ENCODE results near the gene NPC2. TPM values are rescaled to one million over a fixed set of nuclear protein-coding genes. Genes with fewer than 3 reads are reported as not detected.

NPC2 gene
- total RNA-seq, 1 experiment from 2014 or later: 195 TPM

GRCh38 chr14:74507085-74507484 is 14.0 kb upstream of the NPC2 start:
- no peak for TF ChIP-seq CTCF (conservative IDR thresholded peaks at IDR 0.05; ENCODE audit: low read depth, low read length)
- H3K9me3 ChIP-seq (ENCODE audit: low read length): no peaks in the 10 kb centered on the region
- H3K36me3 ChIP-seq (ENCODE audit: low read depth, low read length): no peaks in the 10 kb centered on the region
- H3K9ac ChIP-seq (ENCODE audit: low read length): no peak overlapping the region
- no peaks in the 10 kb centered on the region for H3K27me3 ChIP-seq (ENCODE audit: low read length)
- H3K79me2 ChIP-seq (ENCODE audit: low read length): no peaks in the 10 kb centered on the region
- no peak overlapping the region for H2AFZ ChIP-seq (ENCODE audit: low read length)
- no peak overlapping the region for H3K27ac ChIP-seq (ENCODE audit: low read length)
- CTCF ChIA-PET: no interaction called here
- intact Hi-C loops (cut with micrococcal nuclease): no loop called here
- H3K4me1 ChIP-seq (ENCODE audit: insufficient read depth, low read length): peaks cover 15% of the 10 kb centered on the region
- H3F3A ChIP-seq (ENCODE audit: low read length, unreplicated experiment): no peaks in the 10 kb centered on the region
- ATAC-seq: no peak
- POLR2A ChIA-PET (ENCODE audit: unreplicated experiment): no interaction called here
- H3K4me2 ChIP-seq (ENCODE audit: low read length): no peak overlapping the region
- no peaks in the 10 kb centered on the region for H4K20me1 ChIP-seq (ENCODE audit: low read length)
- no peak for DNase-seq
- no peaks in the 10 kb centered on the region for H3K9me2 ChIP-seq (replicated peaks; ENCODE audit: low read length)
- BruUV-seq (replicated peaks): no TSS peak
- H3K4me3 ChIP-seq (ENCODE audit: low read length): no peak overlapping the region

- Histone ChIP-seq H2AFZ (ENCODE audit: low read length) (no peak overlapping the region), H3K9ac (ENCODE audit: low read length) (no peak overlapping the region), H3K79me2 (ENCODE audit: low read length) (no peaks in the 10 kb centered on the region), H3K4me2 (ENCODE audit: low read length) (no peak overlapping the region), H3K27me3 (ENCODE audit: low read length) (no peaks in the 10 kb centered on the region), H3K4me1 (ENCODE audit: insufficient read depth, low read length) (peaks cover 14% of the 10 kb centered on the region), H3F3A (ENCODE audit: low read length, unreplicated experiment) (no peaks in the 10 kb centered on the region), H3K9me3 (ENCODE audit: low read length) (no peaks in the 10 kb centered on the region), H3K27ac (ENCODE audit: low read length) (no peak overlapping the region), H3K4me3 (ENCODE audit: low read length) (no peak overlapping the region), H3K9me2 (replicated peaks; ENCODE audit: low read length) (no peaks in the 10 kb centered on the region), H3K36me3 (ENCODE audit: low read depth, low read length) (no peaks in the 10 kb centered on the region), H4K20me1 (ENCODE audit: low read length) (no peaks in the 10 kb centered on the region)
- ATAC-seq (no peak), DNase-seq (no peak)
- BruUV-seq (replicated peaks): no TSS peak
- CTCF ChIA-PET: no interaction called here
- intact Hi-C loops (cut with micrococcal nuclease): no loop called here
- TF ChIP-seq EZH2 (IDR thresholded peaks at IDR 0.05; ENCODE audit: low read length, unreplicated experiment) (no peak), CTCF (conservative IDR thresholded peaks at IDR 0.05; ENCODE audit: low read depth, low read length) (no peak), EZH2phosphoT487 (IDR thresholded peaks at IDR 0.05; ENCODE audit: borderline replicate concordance, low read length) (no peak)
- POLR2A ChIA-PET (ENCODE audit: unreplicated experiment): no interaction called here
These were observed 13.3 kb upstream of the NPC2 start for GRCh38 chr14:74506411-74506851.

GRCh38 chr14:74505831-74506230 is 12.7 kb upstream of the NPC2 start:
- H3K27me3 ChIP-seq (ENCODE audit: low read length): no peaks in the 10 kb centered on the region
- no peaks in the 10 kb centered on the region for H3K79me2 ChIP-seq (ENCODE audit: low read length)
- H3K4me1 ChIP-seq (ENCODE audit: insufficient read depth, low read length): peaks cover 8% of the 10 kb centered on the region
- no peaks in the 10 kb centered on the region for H3K9me3 ChIP-seq (ENCODE audit: low read length)
- H3K9me2 ChIP-seq (replicated peaks; ENCODE audit: low read length): no peaks in the 10 kb centered on the region
- POLR2A ChIA-PET (ENCODE audit: unreplicated experiment): interaction anchor here (0.5 kb wide), 1 partner anchor 296 kb away, joined by 5 read pairs; no protein-coding TSS in a partner anchor
- no peaks in the 10 kb centered on the region for H4K20me1 ChIP-seq (ENCODE audit: low read length)
- no peak overlapping the region for H3K27ac ChIP-seq (ENCODE audit: low read length)
- TF ChIP-seq EZH2 (IDR thresholded peaks at IDR 0.05; ENCODE audit: low read length, unreplicated experiment) (no peak), EZH2phosphoT487 (IDR thresholded peaks at IDR 0.05; ENCODE audit: borderline replicate concordance, low read length) (no peak), CTCF (conservative IDR thresholded peaks at IDR 0.05; ENCODE audit: low read depth, low read length) (no peak)
- H3F3A ChIP-seq (ENCODE audit: low read length, unreplicated experiment): no peaks in the 10 kb centered on the region
- DNase-seq (no peak), ATAC-seq (no peak)
- no peak overlapping the region for H3K4me3 ChIP-seq (ENCODE audit: low read length)
- H3K36me3 ChIP-seq (ENCODE audit: low read depth, low read length): no peaks in the 10 kb centered on the region
- no peak overlapping the region for H3K4me2 ChIP-seq (ENCODE audit: low read length)
- no peak overlapping the region for H3K9ac ChIP-seq (ENCODE audit: low read length)
- intact Hi-C loops (cut with micrococcal nuclease): no loop called here
- CTCF ChIA-PET: no interaction called here
- BruUV-seq (replicated peaks): no TSS peak
- no peak overlapping the region for H2AFZ ChIP-seq (ENCODE audit: low read length)
